Measurements from ENCODE around the gene DROSHA. TPM values are rescaled to one million over a fixed set of nuclear protein-coding genes. Genes with fewer than 3 reads are reported as not detected.
A peak's percentile ranks its signal among the peaks of the same experiment; 100 is the strongest.
"Not testable (repeated sequence)": the region's sequence is repeated elsewhere in the genome, so short reads cannot be mapped to it uniquely, and the experiment has no call there.

DROSHA gene
- total RNA-seq, 8 experiments from 2014 or later: 32.7 to 106 (median 49.9) TPM

DNA sequence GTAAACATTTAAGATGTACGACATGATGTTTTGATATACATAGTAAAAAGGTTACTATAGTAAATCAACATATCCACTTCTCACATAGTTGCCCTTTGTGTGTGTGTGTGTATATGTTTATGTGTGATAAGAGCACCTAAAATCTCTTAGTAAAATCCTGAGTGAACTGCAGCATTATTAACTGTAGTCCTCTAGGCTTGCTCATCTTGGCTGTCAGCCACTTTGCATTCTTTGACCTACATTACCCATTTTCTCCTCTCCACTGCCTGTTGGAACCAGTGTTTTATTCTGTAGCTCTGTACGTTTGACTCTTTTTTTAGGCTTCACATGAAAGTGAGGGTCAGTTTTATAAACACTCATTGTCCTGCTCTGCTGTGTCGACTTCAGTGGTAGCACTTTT lies 24.6 kb upstream of the DROSHA start:
- 64 to 100% (median 100%) methylated on average over 1 to 2 of the region's 3 CpGs; no CpG with 5 or more reads in 1 of the 10 experiments for WGBS, 10 experiments
- Histone ChIP-seq H3K27ac (no peak overlapping the region), H3K4me1 (replicated peaks in 1 of 2) (no peaks in the 10 kb centered on the region), H3K4me3 (no peak overlapping the region)
- ATAC-seq (replicated peaks in 6 of 8): peak in 2 of 8 experiments; percentile 18 to 28
- in situ Hi-C loops (cut with MboI; ENCODE audit: low pct_unique_long_range_greater_than_20kb in 2 of 9, low sequenced_read_pairs in 9 of 9, unreplicated experiment in 9 of 9): no loop called here

DNA sequence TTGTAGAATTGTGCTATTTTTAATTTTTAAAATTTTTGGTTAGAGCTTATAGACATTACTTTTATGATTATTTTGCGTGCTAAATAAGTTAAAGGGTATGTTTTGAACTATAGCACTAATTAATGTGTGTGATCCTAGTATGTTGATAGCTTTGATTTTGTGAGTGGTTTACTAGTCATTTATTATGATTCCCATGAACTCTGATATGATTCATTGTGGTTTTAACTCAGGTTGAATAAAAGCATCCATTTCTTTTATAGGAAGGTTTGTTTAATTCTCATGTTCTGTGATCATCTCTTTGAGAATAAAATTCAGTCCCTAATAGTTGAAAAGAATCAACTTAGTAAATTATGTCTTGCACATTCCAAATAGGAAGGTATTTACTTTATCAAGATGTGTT lies 22.7 kb upstream of the DROSHA start:
- H3K4me3 ChIP-seq: no peak overlapping the region
- H3K4me1 ChIP-seq (replicated peaks in 1 of 2): no peaks in the 10 kb centered on the region
- in situ Hi-C loops (cut with MboI; ENCODE audit: low pct_unique_long_range_greater_than_20kb in 2 of 9, low sequenced_read_pairs in 9 of 9, unreplicated experiment in 9 of 9): no loop called here
- 91 to 100% (median 100%) methylated on average over 1 of the region's 1 CpG; no CpG with 5 or more reads in 4 of the 10 experiments for WGBS, 10 experiments
- H3K27ac ChIP-seq: no peak overlapping the region
- ATAC-seq (replicated peaks in 6 of 8): no peak

DNA sequence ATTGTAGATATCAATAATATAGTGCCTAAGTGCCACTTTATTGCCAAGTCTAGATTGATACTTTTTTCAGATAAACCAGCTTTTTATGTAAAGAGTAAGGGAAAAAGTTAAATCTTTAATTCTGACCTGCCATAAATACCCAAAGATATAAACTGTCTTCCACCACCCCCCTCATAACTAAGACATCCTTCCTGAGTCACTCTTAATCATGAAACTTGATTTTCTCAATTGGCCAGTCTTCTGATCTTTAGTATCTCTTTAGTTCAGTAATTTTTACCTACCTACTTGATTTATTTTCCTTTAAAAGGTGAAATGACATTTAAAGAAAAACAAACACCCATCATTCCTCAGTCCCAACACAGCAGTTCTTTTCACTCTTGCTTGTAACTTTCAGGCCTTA lies 22.0 kb upstream of the DROSHA start:
- no peak overlapping the region for H3K4me3 ChIP-seq
- no peak overlapping the region for H3K27ac ChIP-seq
- in situ Hi-C loops (cut with MboI; ENCODE audit: low pct_unique_long_range_greater_than_20kb in 2 of 9, low sequenced_read_pairs in 9 of 9, unreplicated experiment in 9 of 9): no loop called here
- no peaks in the 10 kb centered on the region for H3K4me1 ChIP-seq (replicated peaks in 1 of 2)
- no peak for ATAC-seq (replicated peaks in 6 of 8)

GRCh38 chr5:31551878-31552277 lies 20.0 kb upstream of the DROSHA start:
- Histone ChIP-seq H3K27ac (no peak overlapping the region), H3K4me1 (replicated peaks in 1 of 2) (no peaks in the 10 kb centered on the region), H3K4me3 (no peak overlapping the region)
- ATAC-seq (replicated peaks in 6 of 8): no peak
- WGBS, 10 experiments: 67 to 100% (median 96%) methylated on average over 1 to 3 of the region's 3 CpGs; no CpG with 5 or more reads in 1 of the 10 experiments
- in situ Hi-C loops (cut with MboI; ENCODE audit: low pct_unique_long_range_greater_than_20kb in 2 of 9, low sequenced_read_pairs in 9 of 9, unreplicated experiment in 9 of 9): no loop called here

DNA sequence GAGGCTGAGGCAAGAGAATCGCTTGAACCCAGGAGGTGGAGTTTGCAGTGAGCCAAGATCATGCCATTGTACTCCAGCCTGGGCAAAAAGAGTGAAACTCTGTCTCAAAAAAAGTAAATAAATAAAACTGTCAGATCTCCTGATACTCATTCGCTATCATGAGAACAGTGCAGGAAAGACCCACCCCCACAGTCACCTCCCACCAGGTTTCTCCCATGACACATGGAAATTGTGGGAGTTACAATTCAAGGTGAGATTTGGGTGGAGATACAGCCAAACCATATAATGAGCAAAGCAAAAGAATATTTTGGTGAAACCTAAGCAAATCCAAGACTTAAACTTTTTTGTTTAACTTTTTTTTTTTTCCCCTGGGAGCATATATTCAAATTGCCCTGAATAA lies 17.2 kb upstream of the DROSHA start:
- ATAC-seq (replicated peaks in 6 of 8); in situ Hi-C loops (cut with MboI; ENCODE audit: low pct_unique_long_range_greater_than_20kb in 2 of 9, low sequenced_read_pairs in 9 of 9, unreplicated experiment in 9 of 9): not testable (repeated sequence)

GRCh38 chr5:31537851-31538250 lies 6.0 kb upstream of the DROSHA start:
- Histone ChIP-seq H3K27ac (no peak overlapping the region), H3K4me3 (no peak overlapping the region), H3K4me1 (replicated peaks in 1 of 2) (peaks cover 5 to 7% of the 10 kb centered on the region in 2 donors)
- in situ Hi-C loops (cut with MboI; ENCODE audit: low pct_unique_long_range_greater_than_20kb in 2 of 9, low sequenced_read_pairs in 9 of 9, unreplicated experiment in 9 of 9): no loop called here
- WGBS, 10 experiments: 47 to 100% (median 74%) methylated on average over 1 to 4 of the region's 4 CpGs; no CpG with 5 or more reads in 3 of the 10 experiments
- peak in 2 of 8 experiments; percentile 10 to 27 for ATAC-seq (replicated peaks in 6 of 8)

More for the DNA sequence above, 17.2 kb upstream of the DROSHA start:
- H3K27ac ChIP-seq; H3K4me1 ChIP-seq (replicated peaks in 1 of 2); H3K4me3 ChIP-seq: not testable (repeated sequence)
- 92 to 100% (median 100%) methylated on average over 1 to 2 of the region's 2 CpGs; no CpG with 5 or more reads in 3 of the 10 experiments for WGBS, 10 experiments

DNA sequence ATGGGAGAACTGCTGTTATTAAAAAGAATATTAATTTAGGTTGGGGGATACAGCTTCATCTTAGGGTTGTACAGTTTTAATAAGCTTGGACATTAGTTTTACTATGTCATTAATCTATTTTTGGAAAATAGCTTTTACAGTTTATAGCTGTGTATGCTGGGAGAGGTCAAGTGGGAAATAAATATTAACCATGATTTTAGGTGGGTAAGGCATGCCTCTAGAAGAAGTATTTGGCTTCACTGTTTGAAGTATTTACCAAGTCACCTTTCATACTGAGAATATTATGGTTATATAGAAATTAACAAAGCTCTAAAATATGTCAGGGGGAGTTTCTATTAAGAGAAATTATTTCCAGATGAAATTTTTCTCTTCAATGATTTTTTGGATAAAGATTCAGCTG lies 5.5 kb upstream of the DROSHA start:
- Histone ChIP-seq H3K4me1 (replicated peaks in 1 of 2) (peaks cover 5 to 7% of the 10 kb centered on the region in 2 donors), H3K4me3 (no peak overlapping the region), H3K27ac (no peak overlapping the region)
- ATAC-seq (replicated peaks in 6 of 8): no peak
- in situ Hi-C loops (cut with MboI; ENCODE audit: low pct_unique_long_range_greater_than_20kb in 2 of 9, low sequenced_read_pairs in 9 of 9, unreplicated experiment in 9 of 9): no loop called here

- Histone ChIP-seq H3K27ac (no peak overlapping the region), H3K4me1 (replicated peaks in 1 of 2) (peaks cover 5 to 7% of the 10 kb centered on the region in 2 donors)
- in situ Hi-C loops (cut with MboI; ENCODE audit: low pct_unique_long_range_greater_than_20kb in 2 of 9, low sequenced_read_pairs in 9 of 9, unreplicated experiment in 9 of 9): no loop called here
Measured at GRCh38 chr5:31536873-31537272, 5.0 kb upstream of the DROSHA start.

DNA sequence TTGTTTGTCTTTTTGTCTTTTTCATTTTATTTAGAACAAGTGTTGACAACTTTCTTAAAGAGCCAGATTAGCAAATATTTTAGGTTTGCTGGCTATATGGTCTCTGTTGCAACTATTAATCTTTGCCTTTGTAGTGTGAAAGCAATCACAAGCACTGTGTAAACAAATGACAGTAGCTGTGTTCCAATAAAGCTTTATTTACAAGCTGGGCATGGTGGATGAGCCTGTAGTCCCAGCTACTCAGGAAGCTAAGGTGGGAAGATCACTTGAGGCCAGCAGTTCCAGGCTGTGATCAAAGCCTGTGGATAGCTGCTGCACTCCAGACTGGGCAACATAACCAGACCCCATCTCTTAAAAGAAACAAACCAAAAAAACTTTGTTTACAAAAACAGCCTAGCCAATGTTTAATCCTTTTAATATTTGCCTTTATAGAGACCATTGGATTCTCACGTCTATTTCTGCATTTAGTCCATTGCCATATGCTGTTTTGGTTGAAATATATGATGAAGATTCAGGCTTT lies 2.7 kb upstream of the DROSHA start:
- Histone ChIP-seq H3K4me3 (no peak overlapping the region), H3K27ac (no peak overlapping the region), H3K4me1 (replicated peaks in 1 of 2) (peaks cover 11 to 14% of the 10 kb centered on the region in 2 donors)
- 11 to 100% (median 67%) methylated on average over 1 of the region's 1 CpG; no CpG with 5 or more reads in 3 of the 10 experiments for WGBS, 10 experiments
- ATAC-seq (replicated peaks in 6 of 8): no peak
- in situ Hi-C loops (cut with MboI; ENCODE audit: low pct_unique_long_range_greater_than_20kb in 2 of 9, low sequenced_read_pairs in 9 of 9, unreplicated experiment in 9 of 9): no loop called here

More at GRCh38 chr5:31536873-31537272, 5.0 kb upstream of the DROSHA start:
- WGBS, 10 experiments: 94 to 100% (median 100%) methylated on average over 1 to 3 of the region's 3 CpGs
- ATAC-seq (replicated peaks in 6 of 8): no peak
- H3K4me3 ChIP-seq: no peak overlapping the region

DNA sequence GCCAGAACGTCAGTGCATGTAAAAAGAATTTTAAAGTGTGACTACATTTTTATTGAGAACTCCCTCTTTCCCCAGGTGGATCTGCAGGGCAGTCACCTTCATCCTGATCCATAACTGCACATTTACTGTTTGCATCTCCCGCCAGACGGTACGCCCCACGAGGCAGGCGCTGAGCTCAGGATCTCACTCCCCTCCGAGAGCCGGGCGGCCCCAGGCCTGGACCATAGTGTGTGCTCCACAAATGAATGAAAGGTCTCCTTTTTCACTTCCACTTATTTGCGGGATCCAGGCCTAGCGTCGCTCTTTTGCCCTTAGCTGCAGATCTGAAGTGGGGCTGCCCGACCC lies 378 bp downstream of the DROSHA start:
- Histone ChIP-seq H3K4me3 (peak overlapping the region; percentile 67 to 98 (median 84)), H3K27ac (peak overlapping the region in 1 of 2 donors; percentile 77), H3K4me1 (replicated peaks in 1 of 2) (peaks cover 11 to 14% of the 10 kb centered on the region in 2 donors)
- 0% methylated on average over 1 to 12 of the region's 13 CpGs; no CpG with 5 or more reads in 1 of the 10 experiments for WGBS, 10 experiments
- in situ Hi-C loops (cut with MboI; ENCODE audit: low pct_unique_long_range_greater_than_20kb in 2 of 9, low sequenced_read_pairs in 9 of 9, unreplicated experiment in 9 of 9): no loop called here
- ATAC-seq (replicated peaks in 6 of 8): peak; percentile 21 to 56 (median 40)

- ATAC-seq (replicated peaks in 6 of 8): no peak
- Histone ChIP-seq H3K27ac (no peak overlapping the region), H3K4me1 (replicated peaks in 1 of 2) (peaks cover 11 to 14% of the 10 kb centered on the region in 2 donors), H3K4me3 (peak overlapping the region; percentile 67 to 98 (median 84))
- in situ Hi-C loops (cut with MboI; ENCODE audit: low pct_unique_long_range_greater_than_20kb in 2 of 9, low sequenced_read_pairs in 9 of 9, unreplicated experiment in 9 of 9): no loop called here
- 17 to 73% (median 58%) methylated on average over 1 to 9 of the region's 9 CpGs; no CpG with 5 or more reads in 2 of the 10 experiments for WGBS, 10 experiments
Measured at GRCh38 chr5:31530541-31531265, 1.2 kb downstream of the DROSHA start.

DNA sequence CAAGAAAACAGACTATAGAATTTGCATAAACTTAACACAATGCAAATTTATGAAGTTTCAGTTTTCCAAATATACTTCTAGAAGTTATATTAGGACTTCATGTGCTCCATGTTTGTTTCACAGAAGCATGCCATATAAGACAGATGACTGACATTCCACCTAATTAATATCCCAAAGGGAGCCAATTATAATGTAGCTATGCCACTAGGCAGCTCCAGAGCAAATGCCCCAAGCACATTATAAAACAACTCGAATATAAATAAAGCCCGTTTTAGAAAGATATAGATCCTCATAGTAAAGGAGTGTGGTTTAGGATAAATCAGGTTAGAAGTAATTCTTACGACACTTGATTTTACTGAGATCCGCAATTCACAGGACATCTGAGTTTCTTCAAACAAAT lies 8.9 kb downstream of the DROSHA start:
- ATAC-seq (replicated peaks in 6 of 8): no peak
- no peak overlapping the region for H3K27ac ChIP-seq
- WGBS, 10 experiments: 90 to 100% (median 93%) methylated on average over 2 to 4 of the region's 4 CpGs; no CpG with 5 or more reads in 2 of the 10 experiments
- no peaks in the 10 kb centered on the region for H3K4me1 ChIP-seq (replicated peaks in 1 of 2)
- no peak overlapping the region for H3K4me3 ChIP-seq
- in situ Hi-C loops (cut with MboI; ENCODE audit: low pct_unique_long_range_greater_than_20kb in 2 of 9, low sequenced_read_pairs in 9 of 9, unreplicated experiment in 9 of 9): no loop called here

DNA sequence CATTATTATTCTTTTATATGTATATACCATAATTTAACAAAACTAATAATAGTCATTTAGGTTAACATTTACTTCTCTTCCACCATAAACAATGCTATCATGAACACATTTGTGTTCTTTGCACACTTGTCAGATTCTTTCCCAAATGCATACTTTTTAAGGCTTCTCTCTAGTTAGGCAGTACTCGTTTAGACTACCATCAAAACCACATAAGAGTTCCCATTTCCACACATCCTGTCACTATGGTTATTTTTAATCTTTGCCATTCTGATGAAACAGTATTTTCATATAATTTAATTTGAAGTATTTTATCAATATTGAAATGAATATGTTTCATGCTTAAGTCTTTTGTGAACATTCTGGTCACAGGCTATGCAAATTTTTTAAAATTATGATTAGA lies 15.1 kb downstream of the DROSHA start:
- no peak overlapping the region for H3K27ac ChIP-seq
- no peak for ATAC-seq (replicated peaks in 6 of 8)
- in situ Hi-C loops (cut with MboI; ENCODE audit: low pct_unique_long_range_greater_than_20kb in 2 of 9, low sequenced_read_pairs in 9 of 9, unreplicated experiment in 9 of 9): no loop called here
- H3K4me3 ChIP-seq: no peak overlapping the region
- no peaks in the 10 kb centered on the region for H3K4me1 ChIP-seq (replicated peaks in 1 of 2)
- WGBS, 10 experiments: 13 to 100% (median 71%) methylated on average over 1 of the region's 1 CpG; no CpG with 5 or more reads in 1 of the 10 experiments

GRCh38 chr5:31511305-31511704 lies 20.6 kb downstream of the DROSHA start:
- in situ Hi-C loops (cut with MboI; ENCODE audit: low pct_unique_long_range_greater_than_20kb in 2 of 9, low sequenced_read_pairs in 9 of 9, unreplicated experiment in 9 of 9): no loop called here

More at GRCh38 chr5:31511305-31511704, 20.6 kb downstream of the DROSHA start:
- 80 to 100% (median 100%) methylated on average over 1 to 3 of the region's 4 CpGs; no CpG with 5 or more reads in 2 of the 10 experiments for WGBS, 10 experiments
- no peak overlapping the region for H3K4me3 ChIP-seq
- ATAC-seq (replicated peaks in 6 of 8): no peak
- H3K27ac ChIP-seq: no peak overlapping the region
- H3K4me1 ChIP-seq (replicated peaks in 1 of 2): no peaks in the 10 kb centered on the region

Measured in motor neuron (in vitro differentiated cells).